Activated T-helper 1 cell treated with anti-CD3 and anti-CD28 coated beads, Interleukin-12 subunit alpha, Interleukin-12 subunit beta, Interleukin-2, Interleukin-4 antibody, amounts not matched to agents 30 ng/mL and 10 ng/mL and 1 ng/mL, durations not matched to agents 14 hours and 24 hours and 36 hours (primary cell): ENCODE measurements around the gene GLYR1. TPM values are rescaled to one million over a fixed set of nuclear protein-coding genes. Genes with fewer than 3 reads are reported as not detected.

Experiments
- DNase-seq: peaks from one replicate; pipeline ENCODE4 v3.0.0; 2021; ENCODE audit warnings: low spot score
- H3K27ac Mint-ChIP-seq: one replicate; pipeline ENCODE4 v1.8.0; 2021; ENCODE audit warnings: mild to moderate bottlenecking, mixed read lengths
- H3K27me3 Mint-ChIP-seq: one replicate; pipeline ENCODE4 v1.8.0; 2022; ENCODE audit warnings: mild to moderate bottlenecking, moderate library complexity, mixed read lengths; ENCODE audit not compliant: insufficient read depth
- H3K36me3 Mint-ChIP-seq: one replicate; pipeline ENCODE4 v1.8.0; 2021; ENCODE audit warnings: low read depth, mixed read lengths
- H3K4me1 Mint-ChIP-seq: one replicate; pipeline ENCODE4 v1.8.0; 2021; ENCODE audit warnings: low read depth, mixed read lengths
- H3K4me3 Mint-ChIP-seq: one replicate; pipeline ENCODE4 v1.8.0; 2021; ENCODE audit warnings: mild to moderate bottlenecking, moderate library complexity, mixed read lengths
- H3K9me3 Mint-ChIP-seq: one replicate; pipeline ENCODE4 v1.8.0; 2021; ENCODE audit warnings: mixed read lengths
- intact Hi-C: fragments of 100-400 bp; cut with micrococcal nuclease; formaldehyde crosslinking; loops from one replicate; pipeline ENCODE4 v1.15.1; 2024
- total RNA-seq: library from RNA; stranded (reverse); gene quantifications from 2 replicates; pipeline ENCODE4 v1.2.3, GENCODE V29; 2022

GLYR1 gene
- total RNA-seq, 1 donor from 2014 or later = 120 TPM

DNA sequence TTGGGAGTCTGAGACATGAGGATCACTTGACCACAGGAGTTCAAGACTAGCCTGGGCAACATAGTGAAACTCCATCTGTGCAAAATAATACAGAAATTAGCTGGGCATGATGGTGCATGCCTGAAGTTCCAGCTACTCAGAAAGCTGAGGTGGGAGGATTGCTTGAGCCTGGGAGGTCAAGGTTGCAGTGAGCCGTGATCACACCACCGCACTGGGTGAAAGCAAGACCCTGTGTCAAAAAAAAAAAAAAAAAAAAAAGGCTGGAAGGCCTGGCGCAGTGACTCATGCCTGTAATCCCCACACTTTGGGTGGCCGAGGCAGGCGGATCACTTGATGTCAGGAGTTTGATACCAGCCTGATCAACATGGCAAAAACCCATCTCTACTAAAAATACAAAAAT lies 8.3 kb upstream of the GLYR1 start:
- Mint-ChIP-seq H3K4me1 (peaks cover 22% of the 10 kb centered on the region), H3K9me3 (no peaks in the 10 kb centered on the region), H3K4me3 (no peak overlapping the region), H3K27me3 (no peaks in the 10 kb centered on the region), H3K36me3 (peaks cover 37% of the 10 kb centered on the region), H3K27ac (no peak overlapping the region)
- DNase-seq = no peak
- intact Hi-C loops = no loop called here

DNA sequence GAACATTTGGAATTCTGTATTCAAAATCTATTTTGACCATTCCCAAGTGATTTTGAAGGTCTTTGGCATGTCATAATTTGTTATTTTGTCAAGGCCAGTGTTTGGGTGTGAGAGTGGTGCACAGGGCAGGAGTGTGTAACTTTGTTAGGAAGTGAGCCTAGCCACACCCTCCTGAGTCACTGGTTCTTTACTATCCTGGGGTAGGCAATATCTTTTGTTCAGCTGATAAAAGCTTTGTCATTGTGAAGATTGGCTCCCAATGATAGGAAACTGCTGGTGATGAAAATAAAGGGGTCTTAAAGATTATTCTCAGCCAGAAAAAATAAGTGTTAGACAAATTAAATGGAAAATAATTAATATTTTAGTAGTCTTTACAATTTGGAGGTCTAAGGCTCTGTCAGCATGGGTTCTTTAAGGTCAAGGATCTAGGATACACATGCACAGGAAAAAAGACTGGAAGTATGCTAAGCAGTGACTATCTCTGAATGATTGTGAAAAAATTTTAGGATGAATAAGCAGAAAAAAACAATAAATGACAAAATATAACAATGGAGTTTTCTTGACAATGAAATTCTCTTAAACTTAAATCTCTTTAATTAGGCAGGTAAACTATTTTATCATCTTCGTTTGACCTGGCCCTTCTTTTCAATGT lies 5.3 kb upstream of the GLYR1 start:
- intact Hi-C loops = no loop called here
- Mint-ChIP-seq H3K36me3 (peaks cover 26% of the 10 kb centered on the region), H3K4me1 (peaks cover 43% of the 10 kb centered on the region), H3K9me3 (no peaks in the 10 kb centered on the region), H3K27ac (no peak overlapping the region), H3K4me3 (no peak overlapping the region), H3K27me3 (no peaks in the 10 kb centered on the region)
- DNase-seq = no peak

DNA sequence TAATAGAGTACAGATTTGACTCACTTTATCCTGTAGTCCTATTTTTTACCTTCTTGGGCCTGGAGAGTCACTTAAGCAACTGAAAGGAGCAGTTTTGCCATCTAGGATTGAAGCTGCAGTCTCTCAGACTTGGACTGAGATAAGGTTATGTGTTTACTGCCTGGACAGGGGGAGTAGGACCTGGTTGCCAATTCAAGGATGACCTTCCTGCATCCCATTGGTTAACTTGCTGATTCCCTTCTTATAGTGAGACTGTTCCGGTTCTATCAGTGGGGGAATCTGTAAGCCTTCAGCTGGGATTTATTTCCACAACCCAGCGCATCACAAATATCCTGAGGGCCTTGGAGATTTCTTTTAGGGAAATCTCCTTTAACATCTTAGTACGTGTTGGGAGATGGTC lies 3.1 kb upstream of the GLYR1 start:
- H3K4me3 Mint-ChIP-seq = peak overlapping the region; percentile 58
- intact Hi-C loops = no loop called here
- peaks cover 55% of the 10 kb centered on the region for H3K4me1 Mint-ChIP-seq
- H3K36me3 Mint-ChIP-seq = peaks cover 29% of the 10 kb centered on the region
- H3K9me3 Mint-ChIP-seq = no peaks in the 10 kb centered on the region
- no peak for DNase-seq
- H3K27ac Mint-ChIP-seq = no peak overlapping the region
- no peaks in the 10 kb centered on the region for H3K27me3 Mint-ChIP-seq

DNA sequence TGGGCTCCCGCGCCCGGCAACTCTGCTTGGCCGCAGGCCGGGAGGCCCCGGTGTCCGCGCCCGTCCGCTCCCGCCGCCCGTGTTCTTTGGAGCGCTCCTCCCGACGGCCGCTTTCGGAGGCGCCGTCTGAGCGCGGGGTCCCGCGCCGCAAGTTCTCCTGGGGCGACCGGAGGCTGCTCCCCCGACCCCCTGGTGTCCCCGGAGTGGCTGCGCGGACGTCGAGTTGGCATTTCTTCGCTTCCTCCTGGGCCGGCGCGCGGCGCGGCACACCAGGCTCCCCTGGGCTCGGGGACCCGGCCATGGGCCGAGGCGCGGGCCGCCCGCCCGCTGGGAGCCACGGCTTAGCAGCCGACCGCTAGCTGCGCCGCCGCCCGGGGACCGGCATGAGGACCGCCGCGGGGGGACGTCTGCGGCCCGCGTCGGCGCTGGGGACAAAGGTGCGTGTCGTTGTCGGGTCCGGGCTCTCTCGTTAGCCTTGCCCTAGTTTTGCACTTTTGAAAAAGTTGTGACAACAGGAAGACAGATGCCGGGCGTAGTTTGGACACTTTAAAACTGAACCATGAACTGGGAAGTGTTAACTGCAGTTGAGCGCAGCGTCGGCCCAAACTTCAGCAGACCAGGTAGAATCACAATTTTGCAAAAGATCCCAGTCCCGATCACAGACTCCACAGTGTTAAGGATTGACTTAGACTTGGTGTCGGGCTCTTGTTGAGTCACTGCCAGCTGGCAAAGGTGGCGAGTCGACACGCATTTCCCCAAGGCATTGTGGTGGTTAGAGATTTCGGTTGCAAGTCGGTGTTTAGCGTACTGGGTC lies 893 bp upstream of the GLYR1 start:
- peaks cover 60% of the 10 kb centered on the region for H3K4me1 Mint-ChIP-seq
- peak overlapping the region; percentile 91 for H3K4me3 Mint-ChIP-seq
- H3K27me3 Mint-ChIP-seq = no peaks in the 10 kb centered on the region
- intact Hi-C loops = loop anchor here (1.0 to 5.0 kb wide), 13 partner anchors 46 to 576 kb away; partner anchors contain the start of genes ALG1, ANKS3, DNAAF8 and DNAJA3
- H3K36me3 Mint-ChIP-seq = peaks cover 30% of the 10 kb centered on the region
- H3K27ac Mint-ChIP-seq = peak overlapping the region; percentile 61
- no peaks in the 10 kb centered on the region for H3K9me3 Mint-ChIP-seq
- peak; percentile 30 for DNase-seq

DNA sequence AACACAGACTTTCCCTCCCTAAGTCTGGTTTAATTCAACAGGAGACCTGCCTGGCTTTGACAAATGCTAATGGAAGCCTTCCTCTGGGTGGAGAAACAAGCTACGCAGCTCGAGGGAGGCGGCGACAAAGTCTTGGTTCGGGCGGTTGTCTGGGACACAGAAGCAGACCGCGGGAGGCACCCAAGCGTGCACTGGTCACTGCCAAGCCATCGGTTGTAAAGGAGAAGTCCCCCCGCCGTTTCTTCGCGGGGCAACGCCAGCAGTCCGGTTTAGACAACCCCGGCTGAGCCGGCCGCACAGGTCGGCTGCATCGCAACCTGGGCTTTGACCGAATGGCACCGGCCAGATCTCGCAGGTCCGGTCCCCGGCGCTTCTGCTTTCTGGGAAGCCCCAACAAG lies 586 bp downstream of the GLYR1 start:
- Mint-ChIP-seq H3K27ac (peak overlapping the region; percentile 80), H3K9me3 (no peaks in the 10 kb centered on the region), H3K27me3 (no peaks in the 10 kb centered on the region), H3K4me3 (peak overlapping the region; percentile 87), H3K36me3 (peaks cover 33% of the 10 kb centered on the region), H3K4me1 (peaks cover 49% of the 10 kb centered on the region)
- intact Hi-C loops = loop anchor here (2.0 to 5.0 kb wide), 8 partner anchors 154 to 574 kb away; partner anchors contain the start of genes ALG1, DNAJA3, MGRN1 and NAGPA
- DNase-seq = peak; percentile 29

DNA sequence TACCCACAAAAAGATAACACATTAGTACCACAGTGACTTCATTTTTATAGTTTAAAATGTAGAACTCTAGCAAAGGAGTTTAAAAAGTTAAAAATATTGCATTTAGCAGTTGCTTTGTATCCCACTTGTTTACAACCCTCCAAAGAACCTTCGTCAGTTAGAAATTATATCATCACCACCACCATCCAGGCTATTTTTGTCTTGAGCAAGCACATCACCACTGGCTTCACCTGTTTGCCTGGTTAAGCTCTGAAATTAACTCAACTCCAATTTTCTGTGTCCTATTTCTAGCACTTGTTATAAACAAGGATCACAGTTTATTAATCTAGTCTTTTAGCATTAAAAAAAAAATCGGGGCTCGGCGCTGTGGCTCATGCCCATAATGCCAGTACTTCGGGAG lies 6.1 kb downstream of the GLYR1 start:
- Mint-ChIP-seq H3K4me1 (peaks cover 20% of the 10 kb centered on the region), H3K4me3 (no peak overlapping the region), H3K9me3 (no peaks in the 10 kb centered on the region), H3K27ac (no peak overlapping the region), H3K36me3 (peaks cover 51% of the 10 kb centered on the region), H3K27me3 (no peaks in the 10 kb centered on the region)
- DNase-seq = no peak
- intact Hi-C loops = no loop called here

DNA sequence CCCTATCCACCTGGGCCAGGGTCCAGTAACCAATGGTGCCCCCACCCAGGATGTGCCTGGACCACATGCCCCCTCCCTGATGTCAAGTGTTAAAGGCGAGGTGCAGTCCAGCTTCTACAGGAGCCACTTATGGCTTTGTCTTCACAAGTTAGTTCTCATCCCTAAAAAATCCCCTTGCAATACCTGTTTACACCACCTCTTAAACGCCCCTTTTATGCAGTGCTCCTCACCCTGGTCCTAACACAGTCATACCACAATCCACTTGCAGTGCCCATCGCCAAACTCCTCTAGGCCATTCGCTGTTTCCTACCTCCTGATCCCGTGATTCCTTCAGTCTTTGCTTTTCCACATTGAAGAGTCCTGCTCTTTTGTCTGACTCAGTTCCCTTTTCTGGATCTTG lies 7.1 kb downstream of the GLYR1 start:
- Mint-ChIP-seq H3K9me3 (no peaks in the 10 kb centered on the region), H3K36me3 (peaks cover 47% of the 10 kb centered on the region), H3K27ac (no peak overlapping the region), H3K27me3 (no peaks in the 10 kb centered on the region), H3K4me1 (peaks cover 12% of the 10 kb centered on the region), H3K4me3 (no peak overlapping the region)
- no peak for DNase-seq
- intact Hi-C loops = no loop called here

DNA sequence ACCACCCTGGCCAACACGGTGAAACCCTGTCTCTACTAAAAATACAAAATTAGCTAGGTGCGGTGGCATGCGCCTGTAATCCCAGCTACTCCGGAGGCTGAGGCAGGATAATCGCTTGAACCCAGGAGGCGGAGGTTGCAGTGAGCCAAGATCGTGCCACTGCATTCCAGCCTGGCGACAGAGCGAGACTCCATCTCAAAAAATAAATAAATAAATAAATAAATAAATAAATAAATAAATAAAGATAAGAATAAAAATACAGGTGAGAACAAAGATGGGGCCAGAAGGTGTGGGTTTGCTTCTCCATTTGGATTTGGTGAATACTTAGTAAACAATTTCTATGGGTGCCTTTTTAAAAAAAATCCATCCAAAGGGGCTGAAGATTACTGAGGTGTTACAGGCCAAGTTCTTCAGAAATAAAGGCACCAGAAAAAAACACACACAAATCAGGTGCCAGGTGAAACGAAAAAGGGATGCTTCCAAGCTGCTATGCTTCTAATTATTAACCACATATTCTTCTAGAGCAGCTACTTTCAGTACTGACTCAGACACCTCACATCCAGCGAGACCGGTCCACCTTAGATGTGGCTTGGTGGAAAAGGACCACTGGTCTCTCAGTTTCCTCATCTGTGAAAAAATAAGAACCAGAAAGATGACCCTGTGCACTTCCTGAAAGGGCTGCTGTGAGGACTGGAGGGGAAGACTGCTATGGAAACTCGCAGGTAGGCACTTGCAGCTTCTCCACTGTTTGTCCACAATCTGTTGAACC lies 9.2 kb downstream of the GLYR1 start:
- Mint-ChIP-seq H3K4me3 (no peak overlapping the region), H3K36me3 (peaks cover 38% of the 10 kb centered on the region), H3K27ac (no peak overlapping the region), H3K9me3 (no peaks in the 10 kb centered on the region), H3K27me3 (no peaks in the 10 kb centered on the region), H3K4me1 (peaks cover 8% of the 10 kb centered on the region)
- intact Hi-C loops = no loop called here
- no peak for DNase-seq

DNA sequence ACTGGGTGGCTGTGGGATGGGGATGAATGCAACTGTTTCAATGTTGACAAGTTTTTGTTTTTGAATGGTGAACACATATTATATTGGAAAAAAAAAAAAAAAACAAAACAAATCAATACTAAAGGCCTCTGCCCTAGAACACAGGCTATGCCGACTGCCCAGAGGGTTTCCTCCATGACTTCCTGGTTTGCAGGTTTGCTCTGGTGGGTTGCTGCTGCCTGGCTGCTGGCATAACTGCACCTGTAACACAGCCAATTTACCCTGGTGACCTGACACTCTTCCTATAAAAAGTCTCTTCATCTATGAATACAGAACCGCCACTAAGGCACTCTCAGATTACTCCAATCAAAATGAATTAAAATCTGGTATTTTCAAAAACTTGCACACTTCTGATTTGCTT lies 10.4 kb downstream of the GLYR1 start:
- H3K27me3 Mint-ChIP-seq = no peaks in the 10 kb centered on the region
- H3K4me3 Mint-ChIP-seq = no peak overlapping the region
- H3K9me3 Mint-ChIP-seq = no peaks in the 10 kb centered on the region
- intact Hi-C loops = no loop called here
- H3K36me3 Mint-ChIP-seq = peaks cover 43% of the 10 kb centered on the region
- no peak for DNase-seq
- H3K27ac Mint-ChIP-seq = no peak overlapping the region
- peaks cover 8% of the 10 kb centered on the region for H3K4me1 Mint-ChIP-seq

DNA sequence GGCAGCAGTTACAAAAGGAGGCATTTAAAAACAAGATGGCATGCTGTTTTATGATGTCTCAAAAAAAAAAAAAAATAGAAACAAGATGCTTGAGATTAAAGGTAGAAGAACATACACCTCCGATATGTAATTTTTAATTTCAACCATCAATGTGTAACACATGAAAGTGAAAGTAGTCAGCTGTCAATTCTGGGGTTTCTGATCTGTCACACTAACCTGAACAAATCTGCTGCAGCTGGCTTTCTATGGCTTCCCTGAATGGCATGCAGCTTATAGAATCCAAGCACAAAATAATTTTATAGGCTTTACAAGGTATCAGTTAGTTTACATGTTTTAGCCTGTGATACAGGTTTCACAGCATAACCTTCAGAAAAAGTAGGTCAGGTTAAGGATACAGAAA lies 13.5 kb downstream of the GLYR1 start:
- H3K27me3 Mint-ChIP-seq = no peaks in the 10 kb centered on the region
- no peak for DNase-seq
- H3K4me3 Mint-ChIP-seq = no peak overlapping the region
- no peaks in the 10 kb centered on the region for H3K4me1 Mint-ChIP-seq
- H3K9me3 Mint-ChIP-seq = no peaks in the 10 kb centered on the region
- no peak overlapping the region for H3K27ac Mint-ChIP-seq
- peaks cover 41% of the 10 kb centered on the region for H3K36me3 Mint-ChIP-seq
- intact Hi-C loops = no loop called here

DNA sequence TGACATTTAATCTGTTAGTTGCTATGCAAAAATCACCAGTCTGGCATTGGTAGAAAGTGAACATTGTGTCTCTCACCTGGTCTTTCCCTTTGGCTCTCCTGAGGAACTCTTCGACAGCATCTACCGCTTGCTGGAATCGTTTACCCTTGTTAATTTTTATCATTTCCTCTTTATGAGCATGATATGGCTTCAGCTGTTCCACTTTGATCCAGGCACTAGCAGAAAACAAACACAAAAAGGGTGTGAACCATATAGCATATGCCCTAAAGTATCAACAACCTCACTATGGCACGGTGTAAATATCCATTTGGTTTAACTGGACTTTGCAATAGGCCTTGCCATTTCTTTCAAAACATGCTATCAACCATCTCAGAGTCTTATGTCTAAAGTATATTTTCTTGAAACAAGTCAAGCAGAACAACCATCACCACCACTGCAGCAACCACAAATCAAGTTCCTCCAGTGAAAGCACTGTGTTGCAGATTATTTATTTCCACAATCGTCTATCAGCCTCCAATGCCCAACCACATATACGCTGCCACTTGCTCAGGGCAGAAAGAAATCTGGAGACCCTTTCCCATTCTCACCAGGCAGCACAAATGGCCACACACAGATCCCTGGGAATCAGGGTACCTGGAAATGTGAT lies 14.3 kb downstream of the GLYR1 start:
- no peak for DNase-seq
- Mint-ChIP-seq H3K4me3 (no peak overlapping the region), H3K9me3 (no peaks in the 10 kb centered on the region), H3K27ac (no peak overlapping the region), H3K27me3 (no peaks in the 10 kb centered on the region), H3K36me3 (peaks cover 45% of the 10 kb centered on the region), H3K4me1 (no peaks in the 10 kb centered on the region)
- intact Hi-C loops = no loop called here

DNA sequence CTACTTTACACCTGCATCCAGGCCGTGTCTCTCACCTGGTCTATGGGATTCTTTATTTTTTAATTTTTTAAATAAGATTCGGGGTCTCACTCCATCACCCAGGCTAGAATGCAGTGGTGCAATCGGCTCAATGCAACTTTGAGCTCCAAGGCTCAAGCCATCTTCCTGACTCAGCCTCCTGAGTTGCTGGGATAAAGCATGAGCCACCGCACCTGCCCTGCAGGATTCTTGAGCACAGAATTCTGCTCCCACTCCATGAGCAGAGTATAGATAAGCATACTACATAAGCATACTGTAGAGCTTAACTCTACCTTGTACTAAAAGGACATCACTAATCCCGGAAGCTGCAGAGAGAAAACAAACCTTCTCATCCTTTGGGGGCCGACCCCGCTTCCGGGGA lies 15.5 kb downstream of the GLYR1 start:
- Mint-ChIP-seq H3K36me3 (peaks cover 45% of the 10 kb centered on the region), H3K27me3 (no peaks in the 10 kb centered on the region), H3K9me3 (no peaks in the 10 kb centered on the region), H3K4me1 (no peaks in the 10 kb centered on the region), H3K27ac (no peak overlapping the region), H3K4me3 (no peak overlapping the region)
- intact Hi-C loops = no loop called here
- DNase-seq = no peak
